ENCODE data around the gene PEX5L.

The PEX5L gene

GRCh38 chr3:179953993-179954870 is 82.5 kb downstream of the PEX5L start:
- DNase-seq = no peak

DNA sequence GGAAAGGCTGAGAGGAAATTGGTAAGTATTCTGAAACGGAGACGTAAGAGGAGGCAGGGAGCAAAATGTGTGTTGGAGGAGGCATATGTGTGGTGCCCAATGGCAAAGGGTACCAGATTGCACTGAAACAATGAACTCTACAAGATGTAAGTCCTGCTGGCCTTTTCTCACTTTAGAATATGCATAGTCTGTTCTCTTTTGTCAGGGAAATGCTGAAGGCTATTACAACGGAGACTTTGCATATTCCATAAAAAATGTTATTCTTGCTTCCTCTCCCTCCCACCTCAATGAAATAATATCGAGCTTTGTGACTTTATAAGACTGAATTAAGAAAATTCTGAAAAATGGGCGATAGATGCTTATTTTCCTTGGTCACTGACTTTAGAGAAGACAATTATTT is 85.9 kb downstream of the PEX5L start:
- no peak for DNase-seq

DNA sequence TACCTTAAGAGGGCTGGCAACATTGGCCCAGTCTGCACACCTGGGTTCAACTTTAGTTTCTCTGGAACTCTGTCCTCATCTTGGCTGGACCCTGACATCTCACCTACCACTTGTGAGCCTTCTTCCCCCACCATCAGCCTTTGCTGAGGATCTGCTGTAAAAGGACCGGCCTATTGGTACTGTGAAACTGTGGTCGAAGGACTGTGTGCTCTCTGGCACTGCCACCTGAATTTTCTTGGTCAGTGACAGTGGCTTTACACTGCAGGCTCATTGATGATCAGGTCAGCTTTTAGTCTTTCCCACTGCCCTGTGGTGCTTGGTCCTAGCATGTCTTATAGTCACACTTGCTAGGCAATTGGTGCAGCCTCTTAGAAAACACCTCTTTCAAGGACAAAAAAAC is 86.9 kb downstream of the PEX5L start:
- no peak for DNase-seq

DNA sequence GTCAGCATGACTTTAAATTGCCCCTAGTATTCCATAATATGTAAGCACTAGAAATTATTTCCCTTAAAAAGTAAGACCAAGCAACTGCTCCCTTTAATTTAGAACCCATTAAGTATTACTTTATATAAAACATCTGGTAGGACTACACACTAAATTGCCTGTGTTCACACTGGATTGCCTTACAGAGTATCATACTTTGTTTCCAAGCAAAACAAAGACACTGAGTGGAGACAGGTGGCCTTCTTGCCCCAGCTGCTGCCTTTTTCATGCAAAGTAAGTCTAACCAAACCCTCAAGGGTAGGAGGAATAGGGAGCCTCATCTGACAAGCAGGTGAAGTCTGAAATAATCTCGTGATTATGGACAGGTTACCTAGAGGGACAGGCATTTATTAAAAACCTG is 87.3 kb downstream of the PEX5L start:
- DNase-seq = peak; percentile 79 to 94

GRCh38 chr3:179948740-179949139 is 88.0 kb downstream of the PEX5L start:
- peak in 1 of 2 experiments; percentile 37 for DNase-seq

DNA sequence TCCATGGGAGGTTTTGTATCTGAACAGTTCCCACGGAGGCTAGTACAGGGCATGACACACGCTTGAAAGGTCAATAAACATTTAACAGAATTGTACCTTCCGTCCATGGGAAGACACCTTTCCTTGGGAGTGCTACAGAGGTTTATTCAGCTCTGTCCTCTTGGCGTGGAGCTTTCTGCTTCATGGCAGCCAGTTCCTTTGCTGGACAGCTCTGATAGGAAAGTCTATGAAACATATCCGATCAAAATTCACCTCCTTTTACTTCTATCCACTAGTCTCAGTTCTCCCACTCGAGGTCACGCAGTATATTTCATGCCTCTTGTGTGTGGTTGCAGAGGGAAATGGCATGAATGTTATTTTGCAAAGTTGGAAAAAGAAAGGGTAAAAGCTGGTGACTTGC is 91.2 kb downstream of the PEX5L start:
- no peak for DNase-seq

- DNase-seq = no peak
These were observed 93.4 kb downstream of the PEX5L start for GRCh38 chr3:179943117-179943880.

GRCh38 chr3:179942553-179943075 is 94.1 kb downstream of the PEX5L start:
- DNase-seq = no peak

GRCh38 chr3:179935710-179936109 is 101.0 kb downstream of the PEX5L start:
- DNase-seq = no peak

DNA sequence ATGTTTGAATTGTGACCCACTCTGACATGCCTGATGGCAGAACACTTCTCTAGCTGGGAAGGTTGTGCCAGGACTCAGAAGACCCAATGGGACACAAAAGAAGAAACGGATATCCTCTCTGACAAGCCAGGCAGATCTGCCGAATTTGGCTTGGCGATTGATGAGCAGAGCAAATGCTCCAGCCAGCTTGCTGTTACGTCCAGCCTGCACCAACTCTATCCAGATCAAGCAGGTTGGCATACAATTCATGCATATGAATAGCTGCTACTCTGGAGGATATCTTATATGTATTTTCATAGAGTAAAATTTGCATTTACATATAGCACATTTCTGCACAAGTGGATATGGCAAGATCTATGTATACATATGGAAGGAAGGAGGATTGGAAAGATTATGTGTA is 102.8 kb downstream of the PEX5L start:
- DNase-seq = peak; percentile 55 to 77

DNA sequence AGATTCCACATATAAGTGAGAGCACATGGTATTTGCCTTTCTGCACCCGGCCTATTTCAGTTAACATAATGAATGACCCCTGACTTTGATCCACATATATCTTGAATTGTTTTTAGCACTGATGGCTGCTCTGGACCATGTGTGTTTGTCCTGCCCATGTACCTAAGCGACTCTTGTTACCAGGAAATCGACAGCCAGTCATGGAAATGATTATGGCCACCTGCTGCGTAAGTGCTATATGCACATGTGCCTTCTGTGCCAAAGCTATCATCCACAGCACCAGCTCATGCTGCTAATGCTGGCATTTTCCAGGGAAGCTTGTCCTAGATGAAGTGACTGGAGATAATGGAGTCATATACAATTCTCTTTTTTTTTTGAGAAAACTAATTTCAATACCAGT is 103.7 kb downstream of the PEX5L start:
- DNase-seq = peak; percentile 98 to 100

DNA sequence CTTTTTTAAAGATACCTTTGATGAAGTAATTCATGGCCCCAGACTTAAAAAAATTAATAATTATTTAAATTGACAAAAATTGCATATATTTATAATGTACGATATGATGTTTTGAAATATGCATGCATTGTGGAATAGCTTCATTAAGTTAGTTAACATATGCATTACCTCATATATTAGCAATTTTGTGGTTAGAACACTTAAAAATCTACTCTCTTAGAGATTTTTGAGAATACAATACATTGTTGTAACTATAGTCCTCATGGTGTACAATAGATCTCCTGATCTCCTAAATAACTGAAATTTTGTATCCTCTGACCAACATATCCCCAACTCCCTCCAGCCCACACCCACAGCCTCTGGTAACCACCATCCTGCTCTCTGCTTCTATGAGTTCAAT is 104.1 kb downstream of the PEX5L start:
- no peak for DNase-seq

DNA sequence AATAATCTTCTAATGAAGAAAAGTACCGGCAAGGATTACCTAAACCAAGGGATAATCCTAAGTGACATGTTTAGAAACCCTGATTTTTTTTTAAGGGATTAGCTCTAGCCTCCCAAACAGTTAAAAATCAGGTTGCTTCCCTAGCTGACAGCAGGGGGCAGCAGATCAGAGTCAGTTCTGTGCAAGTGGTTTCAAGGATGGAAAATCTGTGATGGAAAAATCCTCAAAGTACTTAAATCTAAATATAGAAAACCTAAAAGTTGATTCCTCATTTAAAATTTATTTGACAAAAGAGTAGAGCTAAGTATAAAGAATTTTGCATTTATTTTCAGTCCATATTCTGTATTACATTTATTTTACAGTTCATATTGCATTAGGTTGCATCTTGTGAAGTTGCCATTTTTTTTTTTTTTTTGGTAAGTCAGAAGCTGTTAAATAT is 107.6 kb downstream of the PEX5L start:
- peak; percentile 89 to 91 for DNase-seq

- no peak for DNase-seq
These were observed 109.5 kb downstream of the PEX5L start for GRCh38 chr3:179927191-179927590.

GRCh38 chr3:179921951-179922350 is 114.8 kb downstream of the PEX5L start:
- DNase-seq = no peak

- no peak for DNase-seq
These were observed 115.2 kb downstream of the PEX5L start for GRCh38 chr3:179921500-179921899.

GRCh38 chr3:179907784-179908482 is 128.8 kb downstream of the PEX5L start:
- DNase-seq = no peak

GRCh38 chr3:179902061-179902460 is 134.7 kb downstream of the PEX5L start:
- DNase-seq = no peak

DNA sequence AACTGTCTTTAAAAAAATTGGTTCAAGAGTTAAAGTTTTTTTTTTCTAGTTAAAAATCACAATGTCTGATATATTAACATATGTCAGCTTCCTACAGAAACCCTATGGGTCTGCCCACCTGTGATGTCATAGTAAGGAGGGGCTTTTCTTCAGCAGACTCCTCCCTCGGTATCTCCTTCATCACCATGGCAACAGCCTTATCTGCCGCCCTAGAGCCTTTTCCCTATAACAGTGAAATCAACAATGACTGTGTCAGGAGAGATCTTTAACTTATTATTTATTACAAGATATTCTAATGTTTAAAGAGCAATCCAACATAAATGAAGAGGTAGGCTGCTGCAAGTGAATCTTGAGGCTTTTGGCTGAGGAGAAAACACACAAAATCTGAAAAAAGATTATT is 138.7 kb downstream of the PEX5L start:
- peak; percentile 79 to 89 for DNase-seq

GRCh38 chr3:179897231-179897630 is 139.5 kb downstream of the PEX5L start:
- no peak for DNase-seq

GRCh38 chr3:179896507-179896906 is 140.2 kb downstream of the PEX5L start:
- no peak for DNase-seq

GRCh38 chr3:179895330-179895729 is 141.4 kb downstream of the PEX5L start:
- DNase-seq = no peak

GRCh38 chr3:179887295-179887943 is 149.3 kb downstream of the PEX5L start:
- DNase-seq = no peak

All from NCI-H2081 (cell line).